ENCODE data around the gene RAB28. TPM values are rescaled to one million over a fixed set of nuclear protein-coding genes. Genes with fewer than 3 reads are reported as not detected.

Gene RAB28
- total RNA-seq, 1 experiment from 2014 or later: 17.1 TPM

DNA sequence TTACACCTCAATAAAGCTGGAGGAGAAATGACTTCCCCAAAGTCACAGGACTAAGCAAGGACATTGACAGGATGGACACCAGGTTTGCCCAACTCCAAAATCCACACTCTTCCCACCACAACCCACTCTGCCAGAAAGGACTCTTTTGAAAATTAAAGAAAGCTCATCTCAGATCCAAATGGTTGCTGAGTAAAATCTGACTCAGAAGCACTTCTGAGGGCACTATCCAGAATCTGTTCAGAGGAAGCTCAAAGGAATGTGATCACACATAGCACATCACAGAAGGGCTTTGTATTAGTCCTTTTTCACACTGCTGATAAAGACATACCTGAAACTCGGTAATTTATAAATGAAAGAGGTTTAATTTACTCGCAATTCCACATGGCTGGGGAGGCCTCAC, 155.5 kb downstream of the RAB28 start:
- no peak for ATAC-seq
- ChIA-PET POLR2A (no interaction called here), CTCF (interaction anchor here (0.5 kb wide), 1 partner anchor 301 kb away, joined by 3 read pairs; no protein-coding TSS in a partner anchor)
- no peak overlapping the region for H3K4me3 Mint-ChIP-seq
- peaks cover 11% of the 10 kb centered on the region for H3K9me3 Mint-ChIP-seq
- H3K27ac Mint-ChIP-seq: no peak overlapping the region
- TF ChIP-seq EMX1 (CRISPR knock-in tag; IDR thresholded peaks at IDR 0.05): no peak
- TF ChIP-seq SP1 (CRISPR knock-in tag; conservative IDR thresholded peaks at IDR 0.05): no peak
- TF ChIP-seq, protein P1, sequence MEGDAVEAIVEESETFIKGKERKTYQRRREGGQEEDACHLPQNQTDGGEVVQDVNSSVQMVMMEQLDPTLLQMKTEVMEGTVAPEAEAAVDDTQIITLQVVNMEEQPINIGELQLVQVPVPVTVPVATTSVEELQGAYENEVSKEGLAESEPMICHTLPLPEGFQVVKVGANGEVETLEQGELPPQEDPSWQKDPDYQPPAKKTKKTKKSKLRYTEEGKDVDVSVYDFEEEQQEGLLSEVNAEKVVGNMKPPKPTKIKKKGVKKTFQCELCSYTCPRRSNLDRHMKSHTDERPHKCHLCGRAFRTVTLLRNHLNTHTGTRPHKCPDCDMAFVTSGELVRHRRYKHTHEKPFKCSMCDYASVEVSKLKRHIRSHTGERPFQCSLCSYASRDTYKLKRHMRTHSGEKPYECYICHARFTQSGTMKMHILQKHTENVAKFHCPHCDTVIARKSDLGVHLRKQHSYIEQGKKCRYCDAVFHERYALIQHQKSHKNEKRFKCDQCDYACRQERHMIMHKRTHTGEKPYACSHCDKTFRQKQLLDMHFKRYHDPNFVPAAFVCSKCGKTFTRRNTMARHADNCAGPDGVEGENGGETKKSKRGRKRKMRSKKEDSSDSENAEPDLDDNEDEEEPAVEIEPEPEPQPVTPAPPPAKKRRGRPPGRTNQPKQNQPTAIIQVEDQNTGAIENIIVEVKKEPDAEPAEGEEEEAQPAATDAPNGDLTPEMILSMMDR (IDR thresholded peaks at IDR 0.05): no peak
- TF ChIP-seq NR1H2 (CRISPR knock-in tag; IDR thresholded peaks at IDR 0.05): no peak
- no peak for TF ChIP-seq ZNF512 (CRISPR knock-in tag; IDR thresholded peaks at IDR 0.05; ENCODE audit: borderline replicate concordance)
- TF ChIP-seq, protein P2, sequence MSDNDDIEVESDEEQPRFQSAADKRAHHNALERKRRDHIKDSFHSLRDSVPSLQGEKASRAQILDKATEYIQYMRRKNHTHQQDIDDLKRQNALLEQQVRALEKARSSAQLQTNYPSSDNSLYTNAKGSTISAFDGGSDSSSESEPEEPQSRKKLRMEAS (CRISPR knock-in tag; IDR thresholded peaks at IDR 0.05): no peak
- TF ChIP-seq USF2 (CRISPR knock-in tag; IDR thresholded peaks at IDR 0.05): no peak
- no peak for TF ChIP-seq CBFB (CRISPR knock-in tag; IDR thresholded peaks at IDR 0.05; ENCODE audit: low read depth)
- TF ChIP-seq PRRX2 (CRISPR knock-in tag; IDR thresholded peaks at IDR 0.05): no peak
- TF ChIP-seq GABPB1 (CRISPR knock-in tag; IDR thresholded peaks at IDR 0.05): no peak
- no peak for TF ChIP-seq TCF7 (CRISPR knock-in tag; IDR thresholded peaks at IDR 0.05; ENCODE audit: low read depth)
- TF ChIP-seq ZNF281 (CRISPR knock-in tag; IDR thresholded peaks at IDR 0.05): no peak
- no peak for DNase-seq (ENCODE audit: low spot score)
- H3K4me1 Mint-ChIP-seq: peaks cover 33% of the 10 kb centered on the region
- H3K27me3 Mint-ChIP-seq (ENCODE audit: low read depth): no peaks in the 10 kb centered on the region; the same call in 1 of the 2 replicates
- no peaks in the 10 kb centered on the region for H3K36me3 Mint-ChIP-seq

GRCh38 chr4:13327991-13328390, 156.1 kb downstream of the RAB28 start:
- ATAC-seq (no peak), DNase-seq (ENCODE audit: low spot score) (no peak)
- H3K36me3 Mint-ChIP-seq: no peaks in the 10 kb centered on the region; the same call in 1 of the 2 replicates
- peaks cover 11% of the 10 kb centered on the region for H3K9me3 Mint-ChIP-seq
- TF ChIP-seq GTF2I (CRISPR knock-in tag; conservative IDR thresholded peaks at IDR 0.05) (no peak), SOX15 (CRISPR knock-in tag; IDR thresholded peaks at IDR 0.05) (no peak), USF2 (CRISPR knock-in tag; IDR thresholded peaks at IDR 0.05) (no peak), ESRRA (CRISPR knock-in tag; IDR thresholded peaks at IDR 0.05; ENCODE audit: borderline replicate concordance) (no peak)
- no peaks in the 10 kb centered on the region; the same call in 1 of the 2 replicates for H3K27me3 Mint-ChIP-seq (ENCODE audit: low read depth)
- ChIA-PET POLR2A (no interaction called here), CTCF (no interaction called here)
- H3K4me1 Mint-ChIP-seq: peaks cover 30% of the 10 kb centered on the region
- H3K27ac Mint-ChIP-seq: no peak overlapping the region
- H3K4me3 Mint-ChIP-seq: no peak overlapping the region
